Cardiac fibroblast (primary cell): Measurements from ENCODE around the gene DBNDD1.
"Not testable (repeated sequence)": the region's sequence is repeated elsewhere in the genome, so short reads cannot be mapped to it uniquely, and the experiment has no call there.

ENCODE experiments used
- DNase-seq, 2 donors: peaks; one replicate each; pipeline versions ENCODE4 v3.0.0 to v3.0.0-alpha.2; 2010; ENCODE audit warnings: low read depth in 2 of 2
- H3K4me3 ChIP-seq, 2 donors: replicated peaks in 1 of 2; 1 replicate in 1 of 2; 2 replicates in 1 of 2; pipeline ENCODE4 v1.5.1; 2011; ENCODE audit warnings: low read depth in 2 of 2, low read length in 2 of 2, mild to moderate bottlenecking in 2 of 2, moderate library complexity in 1 of 2
- TF ChIP-seq, protein P1 (sequence below): IDR thresholded peaks from one replicate; pipeline ENCODE4 v1.5.1; 2011; ENCODE audit warnings: low read depth, mild to moderate bottlenecking, low read length, inconsistent platforms

The DBNDD1 gene

DNA sequence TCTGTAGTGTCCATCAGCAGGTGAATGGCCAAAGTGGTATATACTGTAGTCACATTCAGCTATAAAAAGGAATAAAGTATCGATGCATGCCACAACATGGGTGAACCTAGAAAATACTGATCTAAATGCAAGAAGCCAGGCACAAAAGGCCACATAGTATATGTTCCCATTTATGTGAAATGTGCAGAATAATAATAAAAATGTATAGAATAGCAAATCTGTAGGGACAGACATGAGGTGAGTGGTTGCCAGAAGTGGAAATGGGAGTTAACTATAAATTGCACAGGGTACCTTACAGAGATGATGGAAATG is 23.1 kb downstream of the DBNDD1 start:
- TF ChIP-seq, protein P1, sequence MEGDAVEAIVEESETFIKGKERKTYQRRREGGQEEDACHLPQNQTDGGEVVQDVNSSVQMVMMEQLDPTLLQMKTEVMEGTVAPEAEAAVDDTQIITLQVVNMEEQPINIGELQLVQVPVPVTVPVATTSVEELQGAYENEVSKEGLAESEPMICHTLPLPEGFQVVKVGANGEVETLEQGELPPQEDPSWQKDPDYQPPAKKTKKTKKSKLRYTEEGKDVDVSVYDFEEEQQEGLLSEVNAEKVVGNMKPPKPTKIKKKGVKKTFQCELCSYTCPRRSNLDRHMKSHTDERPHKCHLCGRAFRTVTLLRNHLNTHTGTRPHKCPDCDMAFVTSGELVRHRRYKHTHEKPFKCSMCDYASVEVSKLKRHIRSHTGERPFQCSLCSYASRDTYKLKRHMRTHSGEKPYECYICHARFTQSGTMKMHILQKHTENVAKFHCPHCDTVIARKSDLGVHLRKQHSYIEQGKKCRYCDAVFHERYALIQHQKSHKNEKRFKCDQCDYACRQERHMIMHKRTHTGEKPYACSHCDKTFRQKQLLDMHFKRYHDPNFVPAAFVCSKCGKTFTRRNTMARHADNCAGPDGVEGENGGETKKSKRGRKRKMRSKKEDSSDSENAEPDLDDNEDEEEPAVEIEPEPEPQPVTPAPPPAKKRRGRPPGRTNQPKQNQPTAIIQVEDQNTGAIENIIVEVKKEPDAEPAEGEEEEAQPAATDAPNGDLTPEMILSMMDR: no peak
- no peak overlapping the region for H3K4me3 ChIP-seq
- DNase-seq: no peak

DNA sequence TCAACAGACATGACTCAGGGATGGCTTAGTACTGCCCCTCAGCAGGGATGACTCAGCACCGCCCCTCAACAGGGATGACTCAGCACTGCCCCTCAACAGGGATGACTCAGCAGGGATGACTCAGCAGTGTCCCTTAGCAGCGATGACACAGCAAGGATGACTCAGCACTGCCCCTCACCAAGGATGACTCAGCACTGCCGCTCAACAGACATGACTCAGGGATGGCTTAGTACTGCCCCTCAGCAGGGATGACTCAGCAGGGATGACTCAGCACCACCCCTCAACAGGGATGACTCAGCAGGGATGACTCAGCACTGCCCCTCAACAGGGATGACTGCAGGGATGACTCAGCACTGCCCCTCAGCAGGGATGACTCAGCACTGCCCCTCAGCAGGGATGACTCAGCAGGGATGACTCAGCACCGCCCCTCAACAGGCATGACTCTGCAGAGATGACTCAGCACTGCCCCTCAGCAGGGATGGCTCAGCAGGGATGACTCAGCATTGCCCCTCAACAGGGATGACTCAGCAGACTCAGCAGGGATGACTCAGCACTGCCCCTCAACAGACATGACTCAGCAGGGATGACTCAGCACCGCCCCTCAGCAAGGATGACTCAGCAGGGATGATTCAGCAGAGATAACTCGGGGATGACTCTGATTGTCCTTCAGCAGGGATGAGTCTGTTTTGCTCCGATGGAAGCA is 23.6 kb downstream of the DBNDD1 start:
- peak; percentile 71 to 82 for DNase-seq

DNA sequence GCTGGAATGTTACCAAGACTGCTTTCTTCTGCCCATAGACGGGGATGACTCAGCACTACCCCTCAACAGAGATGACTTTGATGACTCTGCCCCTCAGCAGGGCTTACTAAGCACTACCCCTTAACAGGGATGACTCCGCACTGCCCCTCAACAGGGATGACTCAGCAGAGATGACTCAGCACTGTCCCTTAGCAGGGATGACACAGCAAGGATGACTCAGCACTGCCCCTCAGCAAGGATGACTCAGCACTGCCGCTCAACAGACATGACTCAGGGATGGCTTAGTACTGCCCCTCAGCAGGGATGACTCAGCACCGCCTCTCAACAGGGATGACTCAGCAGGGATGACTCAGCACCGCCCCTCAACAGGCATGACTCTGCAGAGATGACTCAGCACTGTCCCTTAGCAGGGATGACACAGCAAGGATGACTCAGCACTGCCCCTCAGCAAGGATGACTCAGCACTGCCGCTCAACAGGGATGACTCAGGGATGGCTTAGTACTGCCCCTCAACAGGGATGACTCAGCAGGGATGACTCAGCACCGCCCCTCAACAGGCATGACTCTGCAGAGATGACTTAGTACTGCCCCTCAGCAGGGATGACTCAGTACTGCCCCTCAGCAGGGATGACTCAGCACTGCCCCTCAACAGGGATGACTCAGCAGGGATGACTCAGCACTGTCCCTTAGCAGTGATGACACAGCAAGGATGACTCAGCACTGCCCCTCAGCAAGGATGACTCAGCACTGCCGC is 24.4 kb downstream of the DBNDD1 start:
- peak; percentile 72 to 87 for DNase-seq
- H3K4me3 ChIP-seq: not testable (repeated sequence)

More for the DNA sequence above, 23.6 kb downstream of the DBNDD1 start:
- not testable (repeated sequence) for H3K4me3 ChIP-seq

DNA sequence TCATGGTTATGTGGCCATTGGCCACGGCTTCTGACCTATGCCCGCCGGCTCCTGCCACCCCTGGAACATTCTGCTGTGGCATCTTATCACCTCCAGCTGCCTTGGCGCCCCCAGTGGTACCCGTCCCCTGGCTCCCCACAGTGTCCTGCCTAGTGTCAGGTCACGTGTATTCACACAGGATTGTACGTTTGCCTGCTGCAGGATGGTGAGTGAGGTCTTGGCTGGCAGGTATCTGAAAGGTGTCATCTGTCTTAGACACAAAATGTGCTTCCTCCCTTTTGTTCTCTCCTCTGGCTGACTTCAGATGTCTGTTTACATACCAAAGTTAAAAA is 24.9 kb downstream of the DBNDD1 start:
- TF ChIP-seq, protein P1: no peak

DNA sequence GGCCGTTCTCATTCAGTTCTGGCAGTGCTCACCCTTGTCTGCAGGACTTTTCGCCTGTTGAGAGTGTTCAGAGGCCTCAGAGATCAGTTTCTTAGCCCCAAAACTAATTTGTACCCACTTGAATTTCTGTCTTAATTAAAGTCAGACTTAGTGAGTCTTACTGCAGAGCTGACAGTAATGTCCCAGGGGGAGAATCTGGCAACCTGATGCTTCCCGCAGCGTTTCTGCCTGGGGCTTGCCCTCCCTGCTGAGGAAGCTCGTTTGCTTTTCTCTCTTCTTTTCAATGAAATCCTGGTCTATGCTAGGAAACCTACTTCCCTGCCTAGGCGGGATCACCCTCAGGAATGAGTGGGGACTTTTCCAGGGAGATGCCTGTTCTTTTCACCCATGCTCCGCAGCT is 25.3 kb downstream of the DBNDD1 start:
- DNase-seq: no peak
- TF ChIP-seq, protein P1: no peak
- H3K4me3 ChIP-seq: no peak overlapping the region

More for the DNA sequence above, 24.9 kb downstream of the DBNDD1 start:
- H3K4me3 ChIP-seq: no peak overlapping the region
- DNase-seq: no peak

DNA sequence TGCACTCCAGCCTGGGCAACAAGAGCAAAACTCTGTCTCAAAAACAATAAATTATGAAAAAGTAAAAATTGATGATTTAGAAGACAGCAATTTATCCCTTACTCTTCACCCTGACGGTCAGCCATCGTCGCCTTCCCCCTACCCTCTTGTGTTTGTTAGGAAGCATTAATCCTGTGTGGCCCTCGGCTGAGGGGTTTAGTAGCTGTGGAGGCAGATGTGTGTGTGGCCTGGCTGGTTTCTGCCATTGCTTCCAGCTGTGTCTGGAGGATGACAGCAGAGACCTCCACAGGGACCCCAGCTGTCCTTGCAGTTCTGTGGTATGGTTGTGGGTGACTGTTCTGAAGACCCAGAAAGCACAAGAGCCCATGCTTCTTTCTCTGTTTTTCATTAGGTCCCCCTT is 25.9 kb downstream of the DBNDD1 start:
- H3K4me3 ChIP-seq: no peak overlapping the region
- TF ChIP-seq, protein P1: no peak
- no peak for DNase-seq

DNA sequence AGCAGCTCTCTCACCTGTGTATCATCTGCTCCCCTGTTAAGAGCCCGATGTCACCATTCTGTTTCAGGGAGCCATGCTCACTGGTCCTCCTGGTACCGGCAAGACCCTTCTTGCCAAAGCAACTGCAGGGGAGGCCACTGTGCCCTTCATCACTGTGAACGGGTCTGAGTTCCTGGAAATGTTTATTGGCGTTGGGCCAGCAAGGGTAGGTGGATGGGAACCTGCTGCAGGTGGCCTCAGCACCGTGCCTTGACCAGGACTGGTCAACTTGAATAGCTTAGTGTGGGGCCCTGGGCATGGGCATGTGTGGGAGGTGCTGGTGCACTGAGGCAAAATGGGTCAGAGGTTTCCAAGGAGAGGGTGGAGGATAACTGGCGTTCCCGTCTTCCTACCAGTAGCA is 28.5 kb downstream of the DBNDD1 start:
- H3K4me3 ChIP-seq: no peak overlapping the region
- no peak for DNase-seq
- TF ChIP-seq, protein P1: no peak

DNA sequence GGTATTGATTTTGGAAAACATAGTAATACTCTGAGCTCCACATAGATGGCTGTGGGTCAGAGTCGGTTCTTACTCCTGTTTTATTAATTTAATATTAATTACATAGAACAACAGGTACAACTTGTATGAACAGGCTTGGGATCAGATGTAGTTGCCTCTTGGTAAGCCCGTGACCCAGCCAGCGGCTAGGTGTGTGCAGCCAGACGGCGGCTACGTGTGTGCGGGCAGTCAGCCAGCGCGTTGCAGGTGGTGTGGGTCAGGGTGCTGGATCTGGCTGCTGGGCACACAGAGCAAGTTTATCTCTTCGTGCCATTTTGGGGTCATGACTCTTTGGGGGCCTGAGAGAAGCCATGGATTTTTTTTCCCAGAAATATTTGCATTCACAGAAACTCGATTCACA is 30.3 kb downstream of the DBNDD1 start:
- no peak for DNase-seq
- TF ChIP-seq, protein P1: no peak
- H3K4me3 ChIP-seq: no peak overlapping the region
